ENCODE results near the gene KIFC3.
"Not testable (repeated sequence)": the region's sequence is repeated elsewhere in the genome, so short reads cannot be mapped to it uniquely, and the experiment has no call there.

Gene KIFC3

GRCh38 chr16:57786632-57787518, 15.4 kb downstream of the KIFC3 start:
- DNase-seq: no peak

GRCh38 chr16:57785924-57786323, 16.4 kb downstream of the KIFC3 start:
- DNase-seq: no peak

- DNase-seq: no peak
Observed at GRCh38 chr16:57785385-57785784, 16.9 kb downstream of the KIFC3 start.

GRCh38 chr16:57784334-57784733, 18.0 kb downstream of the KIFC3 start:
- DNase-seq: no peak

- no peak for DNase-seq
Observed at GRCh38 chr16:57783883-57784282, 18.4 kb downstream of the KIFC3 start.

- no peak for DNase-seq
Observed at GRCh38 chr16:57783116-57783515, 19.2 kb downstream of the KIFC3 start.

GRCh38 chr16:57782607-57783055, 19.7 kb downstream of the KIFC3 start:
- DNase-seq: not testable (repeated sequence)

- no peak for DNase-seq
Observed at GRCh38 chr16:57781741-57782606, 20.3 kb downstream of the KIFC3 start.

GRCh38 chr16:57781349-57781740, 20.9 kb downstream of the KIFC3 start:
- no peak for DNase-seq

GRCh38 chr16:57779836-57780235, 22.5 kb downstream of the KIFC3 start:
- not testable (repeated sequence) for DNase-seq

- no peak for DNase-seq
Observed at GRCh38 chr16:57778658-57779057, 23.6 kb downstream of the KIFC3 start.

- DNase-seq: no peak
Observed at GRCh38 chr16:57775661-57776469, 26.4 kb downstream of the KIFC3 start.

- no peak for DNase-seq
Observed at GRCh38 chr16:57774705-57775285, 27.5 kb downstream of the KIFC3 start.

- DNase-seq: no peak
Observed at GRCh38 chr16:57773655-57774295, 28.5 kb downstream of the KIFC3 start.

GRCh38 chr16:57773019-57773418, 29.3 kb downstream of the KIFC3 start:
- no peak for DNase-seq

- DNase-seq: no peak
Observed at GRCh38 chr16:57771141-57771785, 31.0 kb downstream of the KIFC3 start.

- no peak for DNase-seq
Observed at GRCh38 chr16:57770361-57770760, 31.9 kb downstream of the KIFC3 start.

GRCh38 chr16:57769541-57770145, 32.6 kb downstream of the KIFC3 start:
- no peak for DNase-seq

- DNase-seq: no peak
Observed at GRCh38 chr16:57766714-57767348, 35.5 kb downstream of the KIFC3 start.

GRCh38 chr16:57765160-57765728, 37.0 kb downstream of the KIFC3 start:
- DNase-seq: no peak
